Measurements from ENCODE around the gene INTS6. TPM values are rescaled to one million over a fixed set of nuclear protein-coding genes. Genes with fewer than 3 reads are reported as not detected.

The INTS6 gene
- total RNA-seq, 1 donor from 2014 or later, result 34.3 TPM

DNA sequence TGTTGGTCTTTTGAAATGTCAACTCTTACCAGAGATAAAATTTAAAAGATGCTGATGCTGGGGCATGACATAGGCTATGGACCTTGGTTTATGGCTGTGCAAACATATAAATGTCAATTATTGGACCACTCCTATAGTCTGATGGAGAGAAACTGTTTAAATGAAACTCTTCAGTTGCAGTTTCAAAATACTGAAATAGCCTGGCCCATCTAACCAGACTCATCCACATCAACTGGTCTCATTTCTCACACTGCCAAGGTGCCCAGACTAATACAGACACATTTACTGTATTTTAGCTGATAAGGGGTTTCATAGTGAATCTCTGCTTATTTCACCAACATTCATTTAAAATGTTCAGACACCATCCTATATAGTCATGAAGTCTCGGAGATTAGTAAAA is 93.5 kb downstream of the INTS6 start:
- ATAC-seq, result no peak
- no peaks in the 10 kb centered on the region for H3K4me1 ChIP-seq
- intact Hi-C loops (cut with DNase I), result no loop called here

GRCh38 chr13:51357928-51358595 is 94.8 kb downstream of the INTS6 start:
- Histone ChIP-seq H3K4me3 (no peak overlapping the region), H3K27ac (no peak overlapping the region), H3K27me3 (no peaks in the 10 kb centered on the region), H3K9me3 (no peaks in the 10 kb centered on the region), H3K4me1 (no peaks in the 10 kb centered on the region), H3K36me3 (no peaks in the 10 kb centered on the region)
- ATAC-seq (no peak), DNase-seq (no peak)
- no peak for TF ChIP-seq CTCF (IDR thresholded peaks at IDR 0.05)
- intact Hi-C loops (cut with DNase I), result no loop called here

More for the DNA sequence above, 93.5 kb downstream of the INTS6 start:
- no peaks in the 10 kb centered on the region for H3K27me3 ChIP-seq
- TF ChIP-seq CTCF (IDR thresholded peaks at IDR 0.05), result no peak
- H3K4me3 ChIP-seq, result no peak overlapping the region
- no peak overlapping the region for H3K27ac ChIP-seq
- H3K9me3 ChIP-seq, result no peaks in the 10 kb centered on the region
- no peak for DNase-seq
- H3K36me3 ChIP-seq, result peaks cover under 1% of the 10 kb centered on the region

DNA sequence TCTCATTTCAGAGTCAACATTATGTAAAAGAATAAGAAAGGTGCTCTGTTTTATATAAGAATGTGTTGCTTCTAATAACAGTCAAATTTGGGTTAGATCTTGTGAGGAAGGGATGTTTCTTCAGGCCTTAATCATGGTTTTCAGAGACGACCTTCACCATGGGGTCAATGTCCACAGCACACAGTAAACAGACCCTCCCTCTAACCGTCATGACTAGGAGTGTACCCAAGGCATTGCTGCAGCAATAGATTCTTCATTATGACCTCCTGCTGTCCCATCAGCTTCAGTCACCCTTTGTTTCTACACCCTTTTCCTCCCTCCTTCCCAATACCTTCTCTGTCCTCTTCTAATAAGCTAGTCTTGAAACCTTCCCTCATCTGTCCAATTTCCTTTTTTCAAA is 97.6 kb downstream of the INTS6 start:
- DNase-seq, result no peak
- ATAC-seq, result no peak
- Histone ChIP-seq H3K4me3 (no peak overlapping the region), H3K4me1 (no peaks in the 10 kb centered on the region), H3K9me3 (no peaks in the 10 kb centered on the region), H3K36me3 (no peaks in the 10 kb centered on the region), H3K27me3 (no peaks in the 10 kb centered on the region), H3K27ac (no peak overlapping the region)
- TF ChIP-seq CTCF (IDR thresholded peaks at IDR 0.05), result no peak
- intact Hi-C loops (cut with DNase I), result no loop called here

- DNase-seq, result no peak
- Histone ChIP-seq H3K4me3 (no peak overlapping the region), H3K27me3 (no peaks in the 10 kb centered on the region), H3K36me3 (no peaks in the 10 kb centered on the region), H3K27ac (no peak overlapping the region), H3K4me1 (no peaks in the 10 kb centered on the region), H3K9me3 (no peaks in the 10 kb centered on the region)
- intact Hi-C loops (cut with DNase I), result no loop called here
- no peak for ATAC-seq
- no peak for TF ChIP-seq CTCF (IDR thresholded peaks at IDR 0.05)
Observed at GRCh38 chr13:51349016-51349415, 103.8 kb downstream of the INTS6 start.

DNA sequence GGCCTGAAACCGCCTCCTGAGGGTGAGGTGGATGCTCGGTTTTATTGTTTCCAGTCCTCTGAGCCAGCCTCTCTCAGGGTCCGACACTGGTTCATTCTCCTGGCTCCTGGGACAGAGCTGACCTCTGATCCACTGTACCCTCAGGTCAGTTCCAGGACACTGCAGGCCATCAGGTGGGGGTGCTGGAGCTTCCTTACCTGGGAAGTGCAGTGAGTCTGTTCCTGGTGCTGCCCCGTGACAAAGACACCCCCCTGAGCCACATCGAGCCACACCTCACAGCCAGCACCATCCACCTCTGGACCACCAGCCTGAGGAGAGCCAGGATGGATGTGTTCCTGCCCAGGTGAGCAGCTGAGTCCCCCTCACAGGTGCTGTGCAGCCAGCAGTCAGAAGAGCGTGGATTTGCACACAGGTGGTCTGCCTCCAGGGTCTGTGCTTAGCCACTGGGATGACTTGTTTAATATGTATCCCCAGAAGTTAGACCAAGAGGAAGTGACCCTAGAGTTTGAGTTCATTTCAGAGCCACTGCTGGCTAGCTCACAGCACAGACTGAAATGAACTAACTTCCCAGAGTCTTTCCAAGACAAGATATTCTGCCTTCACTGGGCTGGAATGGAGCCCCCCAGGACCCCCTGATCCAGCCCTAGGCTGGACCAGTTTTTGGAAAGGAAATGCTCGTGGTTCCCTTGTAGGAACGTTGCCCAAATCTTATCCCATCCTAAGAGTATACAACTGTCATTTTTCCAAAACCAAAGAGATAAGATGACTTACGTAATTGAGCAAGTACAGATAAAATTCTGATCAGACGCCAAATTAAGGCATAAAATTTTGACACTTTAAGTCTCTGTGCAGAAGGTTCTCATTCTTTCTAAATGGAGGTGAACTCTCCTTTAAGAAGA is 104.5 kb downstream of the INTS6 start:
- Histone ChIP-seq H3K27ac (no peak overlapping the region), H3K9me3 (no peaks in the 10 kb centered on the region), H3K36me3 (no peaks in the 10 kb centered on the region), H3K4me3 (no peak overlapping the region), H3K27me3 (no peaks in the 10 kb centered on the region), H3K4me1 (no peaks in the 10 kb centered on the region)
- ATAC-seq (peak; percentile 15), DNase-seq (no peak)
- intact Hi-C loops (cut with DNase I), result no loop called here
- TF ChIP-seq CTCF (IDR thresholded peaks at IDR 0.05), result no peak
